Measurements from ENCODE around the gene OR10G4.
"Not testable (repeated sequence)": the region's sequence is repeated elsewhere in the genome, so short reads cannot be mapped to it uniquely, and the experiment has no call there.

OR10G4 gene

GRCh38 chr11:124012697-124013096 is at the start of gene OR10G4:
OR10G4 (plus strand) TSS chr11:124012997; CDS start chr11:124015575, 2,578 bp downstream.
- no peak for DNase-seq

- no peak for DNase-seq
Observed at GRCh38 chr11:123973816-123974215, 39.0 kb upstream of the OR10G4 start.

GRCh38 chr11:123976770-123977560 is 35.8 kb upstream of the OR10G4 start:
- no peak for DNase-seq

GRCh38 chr11:123977731-123978347 is 35.0 kb upstream of the OR10G4 start, which contains the start of gene OR10S1:
OR10S1 (minus strand) TSS chr11:123977781; CDS start chr11:123977664, 117 bp downstream.
- DNase-seq, result no peak

- no peak for DNase-seq
Observed at GRCh38 chr11:123979311-123979710, 33.5 kb upstream of the OR10G4 start.

GRCh38 chr11:123995119-123995518 is 17.7 kb upstream of the OR10G4 start, which contains the start of gene OR10G6:
OR10G6 (minus strand) TSS chr11:123995161; CDS start chr11:123995161, 0 bp downstream.
- DNase-seq, result no peak

GRCh38 chr11:124015837-124016236 is 3.0 kb downstream of the OR10G4 start:
- not testable (repeated sequence) for DNase-seq

GRCh38 chr11:124026498-124026897 is 13.7 kb downstream of the OR10G4 start, which contains the start of gene OR10G8:
OR10G8 (plus strand) TSS chr11:124026798; CDS start chr11:124029623, 2,825 bp downstream.
- no peak for DNase-seq

GRCh38 chr11:124036666-124037065 is 23.9 kb downstream of the OR10G4 start:
- no peak for DNase-seq

- no peak for DNase-seq
Observed at GRCh38 chr11:124039557-124039956, 26.8 kb downstream of the OR10G4 start.

GRCh38 chr11:124041254-124041653 is 28.5 kb downstream of the OR10G4 start, which contains the start of gene OR10G7:
OR10G7 (minus strand) TSS chr11:124041325; CDS start chr11:124039001, 2,324 bp downstream.
- DNase-seq, result no peak

- DNase-seq, result no peak
Observed at GRCh38 chr11:124043420-124043819, 30.6 kb downstream of the OR10G4 start.

GRCh38 chr11:124050748-124051147 is 38.0 kb downstream of the OR10G4 start:
- no peak for DNase-seq

GRCh38 chr11:124052966-124053365 is 40.2 kb downstream of the OR10G4 start:
- no peak for DNase-seq
